ENCODE results near the gene CORO1C. TPM values are rescaled to one million over a fixed set of nuclear protein-coding genes. Genes with fewer than 3 reads are reported as not detected.

Gene CORO1C
- total RNA-seq, 1 experiment from 2014 or later = 138 TPM

DNA sequence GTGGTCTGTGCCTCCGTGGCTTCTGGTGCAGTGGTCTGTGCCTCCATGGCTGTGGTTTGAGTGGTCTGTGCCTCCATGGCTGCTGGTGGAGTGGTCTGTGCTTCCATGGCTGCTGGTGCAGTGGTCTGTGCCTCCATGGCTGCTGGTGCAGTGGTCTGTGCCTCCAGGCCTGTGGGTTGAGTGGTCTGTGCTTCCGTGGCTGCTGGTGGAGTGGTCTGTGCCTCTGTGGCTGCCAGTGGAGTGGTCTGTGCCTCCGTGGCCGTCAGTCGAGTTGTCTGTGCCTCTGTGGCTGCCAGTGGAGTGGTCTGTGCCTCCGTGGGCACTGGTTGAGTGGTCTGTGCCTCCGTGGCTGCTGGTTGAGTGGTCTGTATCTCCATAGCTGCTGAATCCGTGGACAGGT lies 107.7 kb downstream of the CORO1C start:
- H3K79me2 ChIP-seq (ENCODE audit: insufficient read depth, low read length) = no peaks in the 10 kb centered on the region
- H3K27ac ChIP-seq (ENCODE audit: low read depth, low read length) = no peak overlapping the region
- ChIA-PET POLR2A (no interaction called here), RAD21 (ENCODE audit: low non-redundant PET in 1 of 2, low total read pairs in 2 of 2, uncharacterized antibody in 2 of 2, unreplicated experiment in 2 of 2) (no interaction called here), CTCF (no interaction called here)
- no peak overlapping the region for H3K4me3 ChIP-seq (replicated peaks in 1 of 2; ENCODE audit: low read depth in 1 of 2, low read length in 2 of 2)
- ATAC-seq (no peak), DNase-seq (ENCODE audit: low read depth, low spot score) (no peak)
- no peaks in the 10 kb centered on the region for H3K9me3 ChIP-seq (ENCODE audit: control insufficient read depth in 1 of 2, insufficient read depth in 1 of 2, low read depth in 1 of 2, low read length in 2 of 2)
- peaks cover 5 to 13% of the 10 kb centered on the region in 2 experiments for H3K4me1 ChIP-seq (ENCODE audit: control insufficient read depth in 1 of 2, insufficient read depth in 2 of 2, low read length in 2 of 2)
- no peaks in the 10 kb centered on the region for H3K36me3 ChIP-seq (ENCODE audit: control insufficient read depth in 1 of 2, insufficient read depth in 2 of 2, low read length in 2 of 2)
- TF ChIP-seq TCF7L2 (IDR thresholded peaks at IDR 0.05; ENCODE audit: borderline replicate concordance, extremely low read depth, insufficient read depth, insufficient read length) = no peak
- no TSS peak for BruUV-seq (replicated peaks)
- H3K9me2 ChIP-seq (ENCODE audit: insufficient read depth) = no peaks in the 10 kb centered on the region
- no peak overlapping the region for H3K9ac ChIP-seq (ENCODE audit: low read length)
- H4K20me1 ChIP-seq (ENCODE audit: insufficient read depth) = no peaks in the 10 kb centered on the region
- no peaks in the 10 kb centered on the region for H3K27me3 ChIP-seq (ENCODE audit: insufficient read depth, low read length)
- intact Hi-C loops (cut with micrococcal nuclease) = no loop called here
- H3K4me2 ChIP-seq (ENCODE audit: low read length) = no peak overlapping the region
- H2AFZ ChIP-seq (ENCODE audit: low read depth, low read length, poor library complexity, severe bottlenecking) = no peak overlapping the region

GRCh38 chr12:108622921-108623514 lies 108.3 kb downstream of the CORO1C start:
- Histone ChIP-seq H3K9me2 (ENCODE audit: insufficient read depth) (no peaks in the 10 kb centered on the region), H2AFZ (ENCODE audit: low read depth, low read length, poor library complexity, severe bottlenecking) (no peak overlapping the region), H3K27me3 (ENCODE audit: insufficient read depth, low read length) (no peaks in the 10 kb centered on the region), H3K4me3 (replicated peaks in 1 of 2; ENCODE audit: low read depth in 1 of 2, low read length in 2 of 2) (no peak overlapping the region), H3K4me2 (ENCODE audit: low read length) (no peak overlapping the region), H4K20me1 (ENCODE audit: insufficient read depth) (no peaks in the 10 kb centered on the region), H3K79me2 (ENCODE audit: insufficient read depth, low read length) (no peaks in the 10 kb centered on the region), H3K9ac (ENCODE audit: low read length) (no peak overlapping the region), H3K27ac (ENCODE audit: low read depth, low read length) (no peak overlapping the region), H3K36me3 (ENCODE audit: control insufficient read depth in 1 of 2, insufficient read depth in 2 of 2, low read length in 2 of 2) (no peaks in the 10 kb centered on the region), H3K4me1 (ENCODE audit: control insufficient read depth in 1 of 2, insufficient read depth in 2 of 2, low read length in 2 of 2) (peaks cover 0 to 13% of the 10 kb centered on the region in 2 experiments; a peak in 2 of 4 replicates), H3K9me3 (ENCODE audit: control insufficient read depth in 1 of 2, insufficient read depth in 1 of 2, low read depth in 1 of 2, low read length in 2 of 2) (no peaks in the 10 kb centered on the region)
- intact Hi-C loops (cut with micrococcal nuclease) = no loop called here
- no TSS peak for BruUV-seq (replicated peaks)
- CTCF ChIA-PET = no interaction called here
- ATAC-seq (no peak), DNase-seq (ENCODE audit: low read depth, low spot score) (no peak)
- RAD21 ChIA-PET (ENCODE audit: low non-redundant PET in 1 of 2, low total read pairs in 2 of 2, uncharacterized antibody in 2 of 2, unreplicated experiment in 2 of 2) = no interaction called here
- POLR2A ChIA-PET = no interaction called here
- TF ChIP-seq CBX3 (IDR thresholded peaks at IDR 0.05; ENCODE audit: low read depth) (no peak), SRF (IDR thresholded peaks at IDR 0.05; ENCODE audit: low read depth) (no peak), ZFX (IDR thresholded peaks at IDR 0.05) (no peak), POLR2A (IDR thresholded peaks at IDR 0.05; ENCODE audit: borderline replicate concordance, extremely low read depth, insufficient read depth, insufficient read length) (no peak), SP1 (IDR thresholded peaks at IDR 0.05; ENCODE audit: low read depth) (no peak), EZH2 (IDR thresholded peaks at IDR 0.05) (no peak), RAD21 (IDR thresholded peaks at IDR 0.05; ENCODE audit: low read depth) (no peak), EGR1 (IDR thresholded peaks at IDR 0.05; ENCODE audit: low read depth) (no peak), ELF1 (IDR thresholded peaks at IDR 0.05; ENCODE audit: borderline replicate concordance, low read depth) (no peak), FOSL1 (IDR thresholded peaks at IDR 0.05; ENCODE audit: low read depth) (no peak), JUND (IDR thresholded peaks at IDR 0.05) (no peak), ZNF274 (IDR thresholded peaks at IDR 0.05; ENCODE audit: low read depth, low read length) (no peak), EZH2phosphoT487 (IDR thresholded peaks at IDR 0.05; ENCODE audit: borderline replicate concordance) (no peak), CEBPB (IDR thresholded peaks at IDR 0.05; ENCODE audit: low read depth) (no peak)
- TF ChIP-seq, protein P1, sequence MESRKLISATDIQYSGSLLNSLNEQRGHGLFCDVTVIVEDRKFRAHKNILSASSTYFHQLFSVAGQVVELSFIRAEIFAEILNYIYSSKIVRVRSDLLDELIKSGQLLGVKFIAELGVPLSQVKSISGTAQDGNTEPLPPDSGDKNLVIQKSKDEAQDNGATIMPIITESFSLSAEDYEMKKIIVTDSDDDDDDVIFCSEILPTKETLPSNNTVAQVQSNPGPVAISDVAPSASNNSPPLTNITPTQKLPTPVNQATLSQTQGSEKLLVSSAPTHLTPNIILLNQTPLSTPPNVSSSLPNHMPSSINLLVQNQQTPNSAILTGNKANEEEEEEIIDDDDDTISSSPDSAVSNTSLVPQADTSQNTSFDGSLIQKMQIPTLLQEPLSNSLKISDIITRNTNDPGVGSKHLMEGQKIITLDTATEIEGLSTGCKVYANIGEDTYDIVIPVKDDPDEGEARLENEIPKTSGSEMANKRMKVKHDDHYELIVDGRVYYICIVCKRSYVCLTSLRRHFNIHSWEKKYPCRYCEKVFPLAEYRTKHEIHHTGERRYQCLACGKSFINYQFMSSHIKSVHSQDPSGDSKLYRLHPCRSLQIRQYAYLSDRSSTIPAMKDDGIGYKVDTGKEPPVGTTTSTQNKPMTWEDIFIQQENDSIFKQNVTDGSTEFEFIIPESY (IDR thresholded peaks at IDR 0.05; ENCODE audit: extremely low read depth, insufficient replicate concordance, low read length) = no peak
- TF ChIP-seq, protein P2, sequence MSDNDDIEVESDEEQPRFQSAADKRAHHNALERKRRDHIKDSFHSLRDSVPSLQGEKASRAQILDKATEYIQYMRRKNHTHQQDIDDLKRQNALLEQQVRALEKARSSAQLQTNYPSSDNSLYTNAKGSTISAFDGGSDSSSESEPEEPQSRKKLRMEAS (IDR thresholded peaks at IDR 0.05) = no peak
- TF ChIP-seq, protein P3, sequence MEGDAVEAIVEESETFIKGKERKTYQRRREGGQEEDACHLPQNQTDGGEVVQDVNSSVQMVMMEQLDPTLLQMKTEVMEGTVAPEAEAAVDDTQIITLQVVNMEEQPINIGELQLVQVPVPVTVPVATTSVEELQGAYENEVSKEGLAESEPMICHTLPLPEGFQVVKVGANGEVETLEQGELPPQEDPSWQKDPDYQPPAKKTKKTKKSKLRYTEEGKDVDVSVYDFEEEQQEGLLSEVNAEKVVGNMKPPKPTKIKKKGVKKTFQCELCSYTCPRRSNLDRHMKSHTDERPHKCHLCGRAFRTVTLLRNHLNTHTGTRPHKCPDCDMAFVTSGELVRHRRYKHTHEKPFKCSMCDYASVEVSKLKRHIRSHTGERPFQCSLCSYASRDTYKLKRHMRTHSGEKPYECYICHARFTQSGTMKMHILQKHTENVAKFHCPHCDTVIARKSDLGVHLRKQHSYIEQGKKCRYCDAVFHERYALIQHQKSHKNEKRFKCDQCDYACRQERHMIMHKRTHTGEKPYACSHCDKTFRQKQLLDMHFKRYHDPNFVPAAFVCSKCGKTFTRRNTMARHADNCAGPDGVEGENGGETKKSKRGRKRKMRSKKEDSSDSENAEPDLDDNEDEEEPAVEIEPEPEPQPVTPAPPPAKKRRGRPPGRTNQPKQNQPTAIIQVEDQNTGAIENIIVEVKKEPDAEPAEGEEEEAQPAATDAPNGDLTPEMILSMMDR (IDR thresholded peaks at IDR 0.05 in 2 of 3, conservative IDR thresholded peaks at IDR 0.05 in 1 of 3; ENCODE audit: borderline replicate concordance in 1 of 3, insufficient read depth in 1 of 3, low read depth in 2 of 3, low read length in 2 of 3) = no peak
- TF ChIP-seq, protein P4, sequence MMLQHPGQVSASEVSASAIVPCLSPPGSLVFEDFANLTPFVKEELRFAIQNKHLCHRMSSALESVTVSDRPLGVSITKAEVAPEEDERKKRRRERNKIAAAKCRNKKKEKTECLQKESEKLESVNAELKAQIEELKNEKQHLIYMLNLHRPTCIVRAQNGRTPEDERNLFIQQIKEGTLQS (IDR thresholded peaks at IDR 0.05) = no peak

All from HCT116 (cell line).